ENCODE measurements around the gene RHOD. TPM values are rescaled to one million over a fixed set of nuclear protein-coding genes. Genes with fewer than 3 reads are reported as not detected.
A peak's percentile ranks its signal among the peaks of the same experiment; 100 is the strongest.

RHOD gene
- polyA plus RNA-seq, 1 experiment: 42.8 TPM

- Histone ChIP-seq H3K4me3 (ENCODE audit: low read depth, low read length) (no peak overlapping the region), H3K27me3 (ENCODE audit: control insufficient read depth, insufficient read depth, low read length) (peaks cover 2% of the 10 kb centered on the region; the same call in 1 of the 2 replicates), H3K36me3 (ENCODE audit: control insufficient read depth, insufficient read depth, low read length) (no peaks in the 10 kb centered on the region)
- TF ChIP-seq, protein P1, sequence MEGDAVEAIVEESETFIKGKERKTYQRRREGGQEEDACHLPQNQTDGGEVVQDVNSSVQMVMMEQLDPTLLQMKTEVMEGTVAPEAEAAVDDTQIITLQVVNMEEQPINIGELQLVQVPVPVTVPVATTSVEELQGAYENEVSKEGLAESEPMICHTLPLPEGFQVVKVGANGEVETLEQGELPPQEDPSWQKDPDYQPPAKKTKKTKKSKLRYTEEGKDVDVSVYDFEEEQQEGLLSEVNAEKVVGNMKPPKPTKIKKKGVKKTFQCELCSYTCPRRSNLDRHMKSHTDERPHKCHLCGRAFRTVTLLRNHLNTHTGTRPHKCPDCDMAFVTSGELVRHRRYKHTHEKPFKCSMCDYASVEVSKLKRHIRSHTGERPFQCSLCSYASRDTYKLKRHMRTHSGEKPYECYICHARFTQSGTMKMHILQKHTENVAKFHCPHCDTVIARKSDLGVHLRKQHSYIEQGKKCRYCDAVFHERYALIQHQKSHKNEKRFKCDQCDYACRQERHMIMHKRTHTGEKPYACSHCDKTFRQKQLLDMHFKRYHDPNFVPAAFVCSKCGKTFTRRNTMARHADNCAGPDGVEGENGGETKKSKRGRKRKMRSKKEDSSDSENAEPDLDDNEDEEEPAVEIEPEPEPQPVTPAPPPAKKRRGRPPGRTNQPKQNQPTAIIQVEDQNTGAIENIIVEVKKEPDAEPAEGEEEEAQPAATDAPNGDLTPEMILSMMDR (IDR thresholded peaks at IDR 0.05; ENCODE audit: insufficient read depth, low read depth, low read length): peak; percentile 91
- ChIA-PET POLR2A (interaction anchor here (0.6 kb wide), 2 partner anchors 21 to 351 kb away, joined by 3 to 12 read pairs; no protein-coding TSS in a partner anchor), CTCF (interaction anchor here (0.6 to 4.9 kb wide), 17 partner anchors 9 to 296 kb away, joined by 3 to 34 read pairs (median 3); no protein-coding TSS in a partner anchor)
- DNase-seq (ENCODE audit: low read depth): no peak
Observed at GRCh38 chr11:67053896-67054329, 2.7 kb upstream of the RHOD start.

- CTCF ChIA-PET: interaction anchor here (0.6 to 4.9 kb wide), 13 partner anchors 8 to 263 kb away, joined by 3 to 34 read pairs (median 4); no protein-coding TSS in a partner anchor
- no peak overlapping the region for H3K4me3 ChIP-seq (ENCODE audit: low read depth, low read length)
- H3K36me3 ChIP-seq (ENCODE audit: control insufficient read depth, insufficient read depth, low read length): no peaks in the 10 kb centered on the region
- POLR2A ChIA-PET: interaction anchor here (0.6 kb wide), 2 partner anchors 20 to 351 kb away, joined by 3 to 12 read pairs; no protein-coding TSS in a partner anchor
- TF ChIP-seq, protein P1 (IDR thresholded peaks at IDR 0.05; ENCODE audit: insufficient read depth, low read depth, low read length): no peak
- H3K27me3 ChIP-seq (ENCODE audit: control insufficient read depth, insufficient read depth, low read length): peaks cover 2% of the 10 kb centered on the region; the same call in 1 of the 2 replicates
- DNase-seq (ENCODE audit: low read depth): no peak
Observed at GRCh38 chr11:67054346-67054835, 2.3 kb upstream of the RHOD start.

DNA sequence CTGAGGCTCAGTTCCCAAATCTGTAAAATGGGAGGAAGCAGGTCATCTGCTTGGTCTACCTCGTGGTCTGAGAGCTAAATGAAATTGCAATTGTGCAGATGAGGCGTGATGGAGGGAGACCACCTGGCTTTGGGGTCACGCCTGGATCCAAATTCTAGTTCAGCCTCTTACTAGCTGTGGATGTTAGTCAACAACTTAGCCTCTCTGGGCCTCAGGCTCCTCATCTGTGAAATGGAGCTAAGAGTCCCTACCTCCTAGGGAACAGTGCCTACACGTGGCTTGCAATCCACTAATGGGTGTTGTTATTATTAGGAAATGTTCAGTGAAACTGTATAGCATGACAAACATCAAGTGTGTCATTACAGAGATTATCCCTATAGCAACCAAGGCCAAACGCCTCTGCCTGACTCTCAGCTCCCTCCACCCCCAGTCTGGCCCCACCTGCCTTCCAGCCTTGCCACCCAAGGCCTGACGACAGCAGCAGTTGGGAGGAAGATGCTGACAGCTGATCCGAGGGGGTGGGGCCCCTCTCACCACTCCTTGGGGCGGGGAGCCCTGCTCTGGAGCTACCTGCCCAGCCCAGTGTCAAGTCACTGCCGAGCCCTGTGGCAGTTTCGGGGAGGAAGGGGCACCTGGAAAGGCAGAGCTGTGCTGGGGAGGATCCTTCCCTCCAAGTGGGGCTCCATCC is 1.7 kb upstream of the RHOD start:
- POLR2A ChIA-PET: no interaction called here
- H3K36me3 ChIP-seq (ENCODE audit: control insufficient read depth, insufficient read depth, low read length): no peaks in the 10 kb centered on the region
- CTCF ChIA-PET: interaction anchor here (1.0 to 4.9 kb wide), 9 partner anchors 9 to 263 kb away, joined by 3 to 34 read pairs (median 6); no protein-coding TSS in a partner anchor

GRCh38 chr11:67055812-67056211 is 835 bp upstream of the RHOD start:
- no peak for DNase-seq (ENCODE audit: low read depth)
- Histone ChIP-seq H3K27me3 (ENCODE audit: control insufficient read depth, insufficient read depth, low read length) (peaks cover 2% of the 10 kb centered on the region; the same call in 1 of the 2 replicates), H3K36me3 (ENCODE audit: control insufficient read depth, insufficient read depth, low read length) (no peaks in the 10 kb centered on the region; the same call in 1 of the 2 replicates), H3K4me3 (ENCODE audit: low read depth, low read length) (peak overlapping the region; percentile 72)
- TF ChIP-seq, protein P1 (IDR thresholded peaks at IDR 0.05; ENCODE audit: insufficient read depth, low read depth, low read length): no peak
- CTCF ChIA-PET: interaction anchor here (1.3 to 4.9 kb wide), 3 partner anchors 10 to 18 kb away, joined by 3 to 34 read pairs (median 8); no protein-coding TSS in a partner anchor
- POLR2A ChIA-PET: no interaction called here

More for the DNA sequence above, 1.7 kb upstream of the RHOD start:
- no peak overlapping the region for H3K4me3 ChIP-seq (ENCODE audit: low read depth, low read length)
- DNase-seq (ENCODE audit: low read depth): no peak
- TF ChIP-seq, protein P1 (IDR thresholded peaks at IDR 0.05; ENCODE audit: insufficient read depth, low read depth, low read length): no peak
- peaks cover 2% of the 10 kb centered on the region; the same call in 1 of the 2 replicates for H3K27me3 ChIP-seq (ENCODE audit: control insufficient read depth, insufficient read depth, low read length)

- TF ChIP-seq, protein P1 (IDR thresholded peaks at IDR 0.05; ENCODE audit: insufficient read depth, low read depth, low read length): no peak
- ChIA-PET CTCF (interaction anchor here (0.7 to 2.3 kb wide), 4 partner anchors 14 to 260 kb away, joined by 3 to 8 read pairs (median 4); no protein-coding TSS in a partner anchor), POLR2A (no interaction called here)
- no peaks in the 10 kb centered on the region; the same call in 1 of the 2 replicates for H3K36me3 ChIP-seq (ENCODE audit: control insufficient read depth, insufficient read depth, low read length)
- H3K27me3 ChIP-seq (ENCODE audit: control insufficient read depth, insufficient read depth, low read length): no peaks in the 10 kb centered on the region
- H3K4me3 ChIP-seq (ENCODE audit: low read depth, low read length): peak overlapping the region; percentile 72
- DNase-seq (ENCODE audit: low read depth): no peak
Observed at GRCh38 chr11:67057205-67057672, 592 bp downstream of the RHOD start.

Data from BJ (cell line).